ENCODE measurements around the gene ACSM3.

ACSM3 gene

GRCh38 chr16:20826039-20826566 is 62.3 kb downstream of the ACSM3 start:
- no peak overlapping the region for H3K4me3 ChIP-seq (ENCODE audit: control insufficient read depth, low read depth, low read length)
- no peak for DNase-seq (ENCODE audit: low read depth)
- no peak for TF ChIP-seq CTCF (IDR thresholded peaks at IDR 0.05; ENCODE audit: control insufficient read depth, insufficient read depth, low read depth, low read length, missing control alignments)

GRCh38 chr16:20829536-20829935 is 65.7 kb downstream of the ACSM3 start:
- no peak for TF ChIP-seq CTCF (IDR thresholded peaks at IDR 0.05; ENCODE audit: control insufficient read depth, insufficient read depth, low read depth, low read length, missing control alignments)
- DNase-seq (ENCODE audit: low read depth): no peak
- no peak overlapping the region for H3K4me3 ChIP-seq (ENCODE audit: control insufficient read depth, low read depth, low read length)

DNA sequence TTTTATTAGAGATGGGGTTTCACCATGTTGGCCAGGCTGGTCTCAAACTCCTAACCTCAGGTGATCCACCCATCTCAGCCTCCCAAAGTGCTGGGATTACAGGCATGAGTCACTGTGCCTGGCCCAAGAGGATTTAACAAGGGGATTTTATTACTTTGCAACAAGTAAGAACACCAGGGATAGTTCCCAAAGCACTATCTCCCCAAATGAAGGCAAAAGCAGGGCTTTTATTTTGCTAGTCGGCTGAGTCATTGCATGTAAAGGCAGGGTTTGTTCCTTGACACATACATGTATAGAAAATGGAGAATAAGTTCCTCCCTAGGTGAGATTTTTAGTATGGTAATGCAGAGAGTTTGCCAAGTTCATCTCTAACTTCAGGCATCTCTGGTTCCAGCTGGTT is 66.6 kb downstream of the ACSM3 start:
- no peak for TF ChIP-seq CTCF (IDR thresholded peaks at IDR 0.05; ENCODE audit: control insufficient read depth, insufficient read depth, low read depth, low read length, missing control alignments)
- DNase-seq (ENCODE audit: low read depth): peak; percentile 8
- H3K4me3 ChIP-seq (ENCODE audit: control insufficient read depth, low read depth, low read length): no peak overlapping the region

- TF ChIP-seq CTCF (IDR thresholded peaks at IDR 0.05; ENCODE audit: control insufficient read depth, insufficient read depth, low read depth, low read length, missing control alignments): no peak
- no peak for DNase-seq (ENCODE audit: low read depth)
- no peak overlapping the region for H3K4me3 ChIP-seq (ENCODE audit: control insufficient read depth, low read depth, low read length)
Observed at GRCh38 chr16:20833086-20833485, 69.3 kb downstream of the ACSM3 start.

DNA sequence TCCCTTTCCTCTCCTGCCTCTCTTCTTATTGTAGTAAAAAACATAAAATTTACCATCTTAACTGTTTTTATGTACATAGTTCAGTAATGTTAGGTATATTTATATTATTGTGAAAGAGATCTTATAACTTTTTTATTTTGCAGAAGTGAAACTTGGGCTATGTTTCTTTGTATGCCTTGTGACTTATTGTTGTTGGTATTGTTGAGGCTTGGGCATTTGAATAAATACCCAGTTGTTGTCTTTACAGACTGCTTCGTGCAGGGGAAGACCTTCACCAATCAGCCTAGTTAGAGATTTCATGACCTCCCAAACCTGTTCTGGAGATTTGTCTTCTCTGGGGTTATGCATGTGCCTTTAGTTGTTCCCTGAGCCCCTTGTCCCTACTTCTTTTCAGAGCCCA is 74.4 kb downstream of the ACSM3 start:
- no peak for DNase-seq (ENCODE audit: low read depth)
- TF ChIP-seq CTCF (IDR thresholded peaks at IDR 0.05; ENCODE audit: control insufficient read depth, insufficient read depth, low read depth, low read length, missing control alignments): no peak

DNA sequence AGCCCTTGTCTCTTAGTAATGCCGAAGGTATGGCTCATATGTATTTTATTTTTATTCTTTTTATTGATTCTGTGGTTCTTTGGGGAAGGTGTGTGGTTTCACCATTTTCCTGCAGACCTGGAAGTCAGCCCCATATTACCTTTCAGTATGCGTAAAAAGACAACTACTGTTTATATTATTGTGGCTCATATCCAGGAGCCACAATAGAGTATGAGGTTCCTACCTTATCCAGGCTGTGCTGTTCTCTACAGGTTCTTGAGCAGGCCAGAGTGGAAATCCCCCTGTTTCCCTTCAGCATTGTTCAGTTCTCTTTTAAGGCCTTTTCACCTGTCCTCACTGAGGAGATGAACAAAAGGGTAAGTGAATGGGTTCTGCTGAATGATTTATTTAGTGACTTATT is 75.7 kb downstream of the ACSM3 start:
- no peak overlapping the region for H3K4me3 ChIP-seq (ENCODE audit: control insufficient read depth, low read depth, low read length)
- DNase-seq (ENCODE audit: low read depth): no peak
- TF ChIP-seq CTCF (IDR thresholded peaks at IDR 0.05; ENCODE audit: control insufficient read depth, insufficient read depth, low read depth, low read length, missing control alignments): no peak

More for the DNA sequence above, 74.4 kb downstream of the ACSM3 start:
- no peak overlapping the region for H3K4me3 ChIP-seq (ENCODE audit: control insufficient read depth, low read depth, low read length)

DNA sequence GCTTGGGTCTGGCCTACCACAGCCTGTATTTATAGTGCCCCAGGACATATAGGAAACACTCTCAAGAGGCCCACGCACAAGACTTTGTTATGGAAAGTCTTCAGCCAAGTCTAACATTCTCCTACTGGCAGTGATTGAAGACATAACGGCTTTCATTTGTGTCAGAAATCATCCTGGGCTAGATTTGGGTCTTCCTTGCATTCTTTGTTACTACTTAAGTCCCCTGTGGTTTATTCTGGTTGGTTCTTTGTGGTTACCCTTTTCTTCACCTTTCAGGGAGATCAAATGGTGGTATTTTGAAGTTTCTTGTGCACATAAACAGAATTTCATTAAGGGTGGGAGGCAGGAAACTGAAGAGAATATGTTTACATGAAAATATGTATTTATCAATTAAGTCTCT is 80.2 kb downstream of the ACSM3 start:
- TF ChIP-seq CTCF (IDR thresholded peaks at IDR 0.05; ENCODE audit: control insufficient read depth, insufficient read depth, low read depth, low read length, missing control alignments): no peak
- no peak for DNase-seq (ENCODE audit: low read depth)
- no peak overlapping the region for H3K4me3 ChIP-seq (ENCODE audit: control insufficient read depth, low read depth, low read length)
